Prostate gland (tissue), 2 donors: ENCODE results near the gene B4GALT1.
"Not testable (repeated sequence)": the region's sequence is repeated elsewhere in the genome, so short reads cannot be mapped to it uniquely, and the experiment has no call there.

Experiments used
- CTCF ChIP-seq, 4 experiments: fragments of 200-600 bp in 2 of 4; fragments of 450-650 bp in 2 of 4; sonication (generic) in 2 of 4; IDR thresholded peaks; 1 replicate in 3 of 4; 2 replicates in 1 of 4; pipeline ENCODE4 v1.5.1; 2016 to 2019; ENCODE audit warnings: antibody characterized with exemption in 4 of 4, mild to moderate bottlenecking in 2 of 4, moderate library complexity in 2 of 4
- POLR2A ChIP-seq: fragments of 450-650 bp; IDR thresholded peaks from one replicate; pipeline ENCODE4 v1.6.1; 2016; ENCODE audit warnings: antibody characterized with exemption, mild to moderate bottlenecking
- POLR2AphosphoS5 ChIP-seq: sonication (generic); formaldehyde crosslinking; IDR thresholded peaks from one replicate; pipeline ENCODE4 v1.6.1; 2017; ENCODE audit warnings: antibody characterized with exemption

- not testable (repeated sequence) for TF ChIP-seq POLR2AphosphoS5; POLR2A; CTCF (IDR thresholded peaks at IDR 0.05)
These were observed 81.5 kb downstream of the B4GALT1 start for GRCh38 chr9:33085672-33086071.
